HG02642 (cell line): ENCODE measurements around the gene STK38.
"Not testable (repeated sequence)": the region's sequence is repeated elsewhere in the genome, so short reads cannot be mapped to it uniquely, and the experiment has no call there.

Experiments
- ATAC-seq: cut with Tn5 transposase; IDR thresholded peaks from one replicate; pipeline ENCODE4 v1.9.1; 2021; ENCODE audit warnings: mild to moderate bottlenecking; ENCODE audit not compliant: unreplicated experiment, poor library complexity

Gene STK38

GRCh38 chr6:36492092-36492491 is 55.2 kb downstream of the STK38 start:
- no peak for ATAC-seq

GRCh38 chr6:36491378-36491965 is 55.8 kb downstream of the STK38 start:
- no peak for ATAC-seq

- ATAC-seq = no peak
Observed at GRCh38 chr6:36489426-36489825, 57.9 kb downstream of the STK38 start.

- no peak for ATAC-seq
Observed at GRCh38 chr6:36488221-36488620, 59.1 kb downstream of the STK38 start.

- ATAC-seq = no peak
Observed at GRCh38 chr6:36487698-36488097, 59.6 kb downstream of the STK38 start.

GRCh38 chr6:36484736-36485135 is 62.5 kb downstream of the STK38 start:
- ATAC-seq = no peak

- not testable (repeated sequence) for ATAC-seq
Observed at GRCh38 chr6:36483326-36483725, 64.0 kb downstream of the STK38 start.

GRCh38 chr6:36479256-36479655 is 68.0 kb downstream of the STK38 start:
- ATAC-seq = no peak

GRCh38 chr6:36478051-36478526 is 69.2 kb downstream of the STK38 start:
- ATAC-seq = no peak

- no peak for ATAC-seq
Observed at GRCh38 chr6:36469946-36470345, 77.3 kb downstream of the STK38 start.

- ATAC-seq = no peak
Observed at GRCh38 chr6:36469148-36469661, 78.1 kb downstream of the STK38 start.

GRCh38 chr6:36467625-36468024 is 79.7 kb downstream of the STK38 start:
- no peak for ATAC-seq

- ATAC-seq = no peak
Observed at GRCh38 chr6:36464233-36464632, 83.0 kb downstream of the STK38 start.

- ATAC-seq = no peak
Observed at GRCh38 chr6:36463676-36464075, 83.6 kb downstream of the STK38 start.

GRCh38 chr6:36461646-36462045 is 85.6 kb downstream of the STK38 start:
- no peak for ATAC-seq

- no peak for ATAC-seq
Observed at GRCh38 chr6:36460916-36461315, 86.4 kb downstream of the STK38 start.

- ATAC-seq = no peak
Observed at GRCh38 chr6:36459501-36459900, 87.8 kb downstream of the STK38 start.

GRCh38 chr6:36455486-36456027 is 91.7 kb downstream of the STK38 start:
- no peak for ATAC-seq

GRCh38 chr6:36452897-36453296 is 94.4 kb downstream of the STK38 start:
- not testable (repeated sequence) for ATAC-seq

GRCh38 chr6:36449173-36449572 is 98.1 kb downstream of the STK38 start:
- ATAC-seq = not testable (repeated sequence)

- ATAC-seq = no peak
Observed at GRCh38 chr6:36445621-36446020, 101.7 kb downstream of the STK38 start.

- no peak for ATAC-seq
Observed at GRCh38 chr6:36444470-36444869, 102.8 kb downstream of the STK38 start.
